Tibial nerve (tissue), 4 donors: Measurements from ENCODE around the gene FLII. TPM values are rescaled to one million over a fixed set of nuclear protein-coding genes. Genes with fewer than 3 reads are reported as not detected.

ENCODE experiments used
- DNase-seq, 2 donors: peaks; one replicate each; pipeline ENCODE4 v3.0.0-alpha.2; 2019; ENCODE audit warnings: low spot score in 2 of 2
- H3K27ac ChIP-seq, 4 donors: fragments of 200-600 bp; sonication (generic) in 3 of 4; one replicate each; pipeline ENCODE4 v1.5.1; 2017 to 2019; ENCODE audit warnings: mild to moderate bottlenecking in 1 of 4
- H3K27me3 ChIP-seq, 2 donors: fragments of 200-600 bp; sonication (generic) in 1 of 2; one replicate each; pipeline versions ENCODE4 v1.5.1 to v1.6.0; 2017 to 2019
- H3K36me3 ChIP-seq, 3 donors: fragments of 200-600 bp; sonication (generic); one replicate each; pipeline ENCODE4 v1.5.1; 2018 to 2019
- H3K4me1 ChIP-seq, 4 donors: fragments of 200-600 bp; sonication (generic) in 3 of 4; one replicate each; pipeline ENCODE4 v1.5.1; 2017 to 2019
- H3K4me3 ChIP-seq, 4 donors: fragments of 200-600 bp; sonication (generic) in 3 of 4; one replicate each; pipeline ENCODE4 v1.5.1; 2017 to 2019; ENCODE audit warnings: mild to moderate bottlenecking in 1 of 4, moderate library complexity in 1 of 4
- H3K9me3 ChIP-seq, 4 donors: fragments of 200-600 bp; sonication (generic) in 3 of 4; one replicate each; pipeline ENCODE4 v1.5.1; 2017 to 2019
- EP300 ChIP-seq, 2 donors: sonication (generic); formaldehyde crosslinking; IDR thresholded peaks; one replicate each; pipeline ENCODE4 v1.6.1; 2017; ENCODE audit warnings: antibody characterized with exemption in 2 of 2, mild to moderate bottlenecking in 1 of 2
- POLR2A ChIP-seq, 2 donors: fragments of 450-650 bp; IDR thresholded peaks; one replicate each; pipeline ENCODE4 v1.6.1; 2017; ENCODE audit warnings: antibody characterized with exemption in 2 of 2, mild to moderate bottlenecking in 2 of 2, moderate library complexity in 2 of 2
- WGBS, 2 donors: methylation state at CpG; one replicate each; pipeline ENCODE4 v1.1.5; 2018; 5-methylcytosine and 5-hydroxymethylcytosine counted together
- total RNA-seq, 4 donors: library from RNA; depleted of rRNA; stranded (reverse); fragments of >200 nt; gene quantifications; one replicate each; pipeline ENCODE4 v1.1.0, GENCODE V29; 2016
- TF ChIP-seq, protein P1 (sequence below), 5 experiments: fragments of 200-600 bp in 3 of 5; fragments of 450-650 bp in 2 of 5; sonication (generic) in 3 of 5; IDR thresholded peaks; one replicate each; pipeline ENCODE4 v1.5.1; 2016 to 2019; ENCODE audit warnings: antibody characterized with exemption in 5 of 5, mild to moderate bottlenecking in 3 of 5, moderate library complexity in 2 of 5

The FLII gene
- total RNA-seq, 4 donors from 2014 or later, result 284 to 466 (median 335) TPM

DNA sequence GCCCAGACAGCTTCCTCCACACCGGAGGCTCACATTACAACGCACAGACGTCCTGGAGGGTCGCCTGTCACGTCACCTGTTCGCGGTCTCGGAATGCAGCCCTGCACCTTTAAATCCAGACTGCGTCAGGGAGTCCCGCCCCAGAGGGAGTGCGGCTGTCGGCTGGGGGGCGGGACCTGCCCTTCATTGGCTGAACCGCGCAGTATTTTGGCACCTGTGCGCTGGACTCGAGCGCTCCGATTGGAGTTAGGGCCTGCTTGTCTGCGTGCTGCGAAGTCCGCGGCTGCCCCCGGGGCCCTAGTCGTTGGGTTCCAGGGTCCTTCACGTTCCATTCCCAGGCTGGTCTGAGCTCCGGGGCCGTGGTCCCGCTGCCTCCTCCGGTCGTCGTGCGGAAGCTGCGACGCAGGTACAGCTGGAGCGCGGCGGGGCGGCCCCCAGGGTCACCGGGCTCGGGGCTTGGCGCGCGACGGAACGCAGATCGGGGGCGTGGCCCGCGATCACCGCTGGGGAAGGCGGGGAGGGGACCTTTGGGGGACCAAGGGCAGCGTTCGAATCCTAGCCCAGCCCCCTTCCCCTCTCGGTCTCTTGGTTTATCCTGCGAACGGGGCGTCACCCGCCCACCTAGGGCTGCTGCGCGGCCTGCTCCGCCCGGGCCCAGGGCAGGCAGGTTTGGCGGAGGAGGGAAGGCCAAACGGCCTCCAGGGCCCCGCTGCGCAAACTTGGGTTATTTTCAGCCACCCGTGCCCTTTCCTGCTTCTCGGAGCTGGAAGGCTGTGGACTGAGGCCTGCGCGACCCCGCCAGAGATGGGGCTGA, 2.0 kb upstream of the FLII start, which contains the start of gene MIEF2:
Gene MIEF2 (plus strand): TSS at position 331 of the 814 bp plus-strand sequence. CDS start 2,059 bp downstream, outside the sequence.
- TF ChIP-seq, protein P1, sequence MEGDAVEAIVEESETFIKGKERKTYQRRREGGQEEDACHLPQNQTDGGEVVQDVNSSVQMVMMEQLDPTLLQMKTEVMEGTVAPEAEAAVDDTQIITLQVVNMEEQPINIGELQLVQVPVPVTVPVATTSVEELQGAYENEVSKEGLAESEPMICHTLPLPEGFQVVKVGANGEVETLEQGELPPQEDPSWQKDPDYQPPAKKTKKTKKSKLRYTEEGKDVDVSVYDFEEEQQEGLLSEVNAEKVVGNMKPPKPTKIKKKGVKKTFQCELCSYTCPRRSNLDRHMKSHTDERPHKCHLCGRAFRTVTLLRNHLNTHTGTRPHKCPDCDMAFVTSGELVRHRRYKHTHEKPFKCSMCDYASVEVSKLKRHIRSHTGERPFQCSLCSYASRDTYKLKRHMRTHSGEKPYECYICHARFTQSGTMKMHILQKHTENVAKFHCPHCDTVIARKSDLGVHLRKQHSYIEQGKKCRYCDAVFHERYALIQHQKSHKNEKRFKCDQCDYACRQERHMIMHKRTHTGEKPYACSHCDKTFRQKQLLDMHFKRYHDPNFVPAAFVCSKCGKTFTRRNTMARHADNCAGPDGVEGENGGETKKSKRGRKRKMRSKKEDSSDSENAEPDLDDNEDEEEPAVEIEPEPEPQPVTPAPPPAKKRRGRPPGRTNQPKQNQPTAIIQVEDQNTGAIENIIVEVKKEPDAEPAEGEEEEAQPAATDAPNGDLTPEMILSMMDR (IDR thresholded peaks at IDR 0.05), result peak in 1 of 5 experiments; percentile 16
- TF ChIP-seq EP300 (IDR thresholded peaks at IDR 0.05) (peak; percentile 80 to 81), POLR2A (IDR thresholded peaks at IDR 0.05) (peak in 1 of 2 donors; percentile 62)
- peaks cover 0 to 41% (median 10%) of the 10 kb centered on the region in 3 donors for H3K36me3 ChIP-seq
- H3K4me3 ChIP-seq, result peak within 1 kb of the TSS; percentile 72 to 87 (median 78)
- peak; percentile 89 to 92 for DNase-seq
- WGBS, 2 donors, result 0 to 1% methylated on average over 24 to 35 of the region's 72 CpGs
- peak within 1 kb of the TSS; percentile 62 to 99 (median 88) for H3K27ac ChIP-seq
- H3K4me1 ChIP-seq, result peaks cover 0 to 60% (median 37%) of the 10 kb centered on the region in 4 donors
- H3K9me3 ChIP-seq, result no peaks in the 10 kb centered on the region
- no peaks in the 10 kb centered on the region for H3K27me3 ChIP-seq

DNA sequence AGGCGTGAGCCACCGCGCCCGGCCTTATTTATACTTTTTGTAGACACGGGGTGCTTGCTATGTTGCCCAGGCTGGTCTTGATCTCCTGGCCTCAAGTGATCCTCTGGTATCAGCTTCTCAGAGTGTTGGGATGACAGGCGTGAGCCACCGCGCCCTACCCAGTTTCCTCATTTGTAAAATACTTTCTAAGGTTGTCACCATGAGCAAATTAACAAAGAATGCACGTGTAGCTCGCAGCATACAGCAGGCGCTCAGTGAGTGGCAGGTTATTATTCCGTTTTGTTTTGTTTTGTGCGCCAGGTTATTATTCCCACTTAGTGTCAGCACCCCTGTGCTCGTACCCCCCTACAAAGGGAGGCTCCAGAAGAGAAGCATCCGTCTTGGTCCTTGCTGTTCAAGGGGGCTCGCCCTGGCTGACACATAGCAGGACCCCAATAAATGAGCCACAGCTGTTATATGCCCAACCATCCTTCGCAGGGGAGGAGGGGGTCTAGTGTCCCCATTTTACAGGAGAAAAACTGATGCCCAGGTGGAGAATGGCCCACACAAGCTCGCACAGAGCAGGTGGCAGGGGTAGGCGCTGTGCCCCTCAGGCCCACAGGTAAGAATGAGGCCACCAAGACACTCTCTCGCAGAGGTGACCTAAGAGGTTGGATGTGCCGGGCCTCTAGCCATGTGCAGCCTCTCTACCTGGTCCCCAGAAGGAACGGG, 1.2 kb upstream of the FLII start:
- TF ChIP-seq, protein P1 (IDR thresholded peaks at IDR 0.05), result no peak
- no peak for TF ChIP-seq POLR2A (IDR thresholded peaks at IDR 0.05)
- no peak for TF ChIP-seq EP300 (IDR thresholded peaks at IDR 0.05)
- no peaks in the 10 kb centered on the region for H3K27me3 ChIP-seq
- H3K9me3 ChIP-seq, result no peaks in the 10 kb centered on the region
- H3K4me1 ChIP-seq, result peaks cover 0 to 60% (median 37%) of the 10 kb centered on the region in 4 donors
- H3K27ac ChIP-seq, result peak overlapping the region; percentile 62 to 99 (median 88)
- H3K36me3 ChIP-seq, result peaks cover 0 to 41% (median 12%) of the 10 kb centered on the region in 3 donors
- DNase-seq, result no peak
- WGBS, 2 donors, result 71 to 72% methylated on average over 19 to 22 of the region's 22 CpGs
- H3K4me3 ChIP-seq, result peak overlapping the region in 3 of 4 donors; percentile 72 to 82 (median 74)

DNA sequence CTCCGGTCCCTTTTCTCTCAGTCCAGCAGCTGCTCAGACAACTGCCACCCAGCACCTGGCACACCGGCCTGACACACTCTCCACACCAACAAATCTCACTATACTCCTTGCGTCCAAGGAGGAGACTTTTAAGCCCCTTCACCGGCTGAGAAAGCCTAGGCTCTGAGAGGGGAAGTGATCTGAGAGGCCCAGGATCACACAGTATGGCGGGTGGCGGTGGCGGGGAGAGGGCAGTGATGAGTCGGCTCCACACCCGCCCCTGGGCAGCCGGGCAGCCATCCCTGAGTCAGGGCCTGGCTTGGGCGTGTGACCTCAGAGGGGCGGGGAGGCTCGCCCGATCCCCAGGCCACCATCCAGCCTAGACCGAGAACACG, 569 bp downstream of the FLII start:
- H3K36me3 ChIP-seq, result peaks cover 0 to 41% (median 19%) of the 10 kb centered on the region in 3 donors
- peaks cover 0 to 60% (median 37%) of the 10 kb centered on the region in 4 donors for H3K4me1 ChIP-seq
- no peaks in the 10 kb centered on the region for H3K9me3 ChIP-seq
- TF ChIP-seq POLR2A (IDR thresholded peaks at IDR 0.05) (no peak), EP300 (IDR thresholded peaks at IDR 0.05) (no peak)
- TF ChIP-seq, protein P1 (IDR thresholded peaks at IDR 0.05), result no peak
- peak; percentile 53 to 59 for DNase-seq
- H3K27ac ChIP-seq, result peak overlapping the region; percentile 88 to 99 (median 97)
- H3K4me3 ChIP-seq, result peak overlapping the region; percentile 83 to 100 (median 98)
- 0 to 2% methylated on average over 6 to 15 of the region's 16 CpGs for WGBS, 2 donors
- H3K27me3 ChIP-seq, result no peaks in the 10 kb centered on the region

DNA sequence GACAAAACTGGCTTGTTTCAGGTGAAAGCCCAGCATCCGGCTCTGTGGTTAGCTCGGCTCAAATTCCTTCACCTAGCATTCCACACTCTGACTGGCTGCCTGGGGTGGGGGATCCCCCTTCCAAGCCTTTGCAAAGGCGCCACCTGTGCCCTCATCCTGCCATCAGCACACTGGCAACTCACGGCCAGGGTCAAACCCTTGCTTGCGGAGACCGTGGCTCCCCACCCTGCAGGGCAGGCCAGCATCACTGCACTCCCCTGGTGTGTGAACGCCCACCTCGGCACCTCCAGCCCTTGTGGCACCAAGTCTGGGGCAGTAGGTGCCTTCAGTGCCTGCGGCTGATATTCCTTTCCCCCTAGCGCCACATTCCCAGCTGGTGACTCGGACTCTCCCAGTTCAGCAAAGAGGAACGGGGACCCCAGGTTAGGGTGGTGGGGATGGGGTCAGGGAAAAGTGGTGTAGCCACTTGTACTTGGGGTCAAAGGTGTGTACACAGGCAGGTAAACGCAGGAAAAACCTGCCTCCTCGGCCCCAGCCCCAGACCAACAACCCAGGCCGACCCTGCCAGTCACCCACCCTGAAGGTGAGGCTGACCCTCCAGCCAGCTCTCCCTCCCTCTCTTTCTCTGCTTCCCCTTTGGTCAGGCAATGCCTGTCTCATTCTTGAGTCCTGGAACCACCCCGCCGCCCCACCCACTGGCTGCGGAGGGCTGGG, 1.1 kb downstream of the FLII start:
- WGBS, 2 donors, result 22 to 25% methylated on average over 13 to 18 of the region's 18 CpGs
- DNase-seq, result peak in 1 of 2 donors; percentile 56
- TF ChIP-seq, protein P1 (IDR thresholded peaks at IDR 0.05), result no peak
- no peak for TF ChIP-seq EP300 (IDR thresholded peaks at IDR 0.05)
- no peak for TF ChIP-seq POLR2A (IDR thresholded peaks at IDR 0.05)
- no peaks in the 10 kb centered on the region for H3K27me3 ChIP-seq
- H3K4me1 ChIP-seq, result peaks cover 0 to 55% (median 35%) of the 10 kb centered on the region in 4 donors
- no peaks in the 10 kb centered on the region for H3K9me3 ChIP-seq
- H3K27ac ChIP-seq, result peak overlapping the region; percentile 88 to 99 (median 97)
- H3K36me3 ChIP-seq, result peaks cover 0 to 43% (median 19%) of the 10 kb centered on the region in 3 donors
- H3K4me3 ChIP-seq, result peak overlapping the region; percentile 83 to 100 (median 98)
